K562 (cell line): ENCODE data around the gene CMIP. TPM values are rescaled to one million over a fixed set of nuclear protein-coding genes. Genes with fewer than 3 reads are reported as not detected.

Source experiments
- CREB1 ChIP-seq, 2 experiments: sonication (generic) in 1 of 2; formaldehyde crosslinking in 1 of 2; IDR thresholded peaks; 2 replicates each; pipeline versions ENCODE4 v1.6.1 to v1.8.0; 2012 to 2022; ENCODE audit warnings: inconsistent platforms in 1 of 2, mild to moderate bottlenecking in 1 of 2, missing genetic modification reagents in 1 of 2, moderate library complexity in 1 of 2
- ETV5 ChIP-seq: sonication (generic); formaldehyde crosslinking; IDR thresholded peaks from 2 replicates; pipeline ENCODE4 v1.4.0; 2020; ENCODE audit warnings: low read depth, mild to moderate bottlenecking, missing genetic modification reagents
- ETV6 ChIP-seq, 3 experiments: fragments of 150-350 bp in 1 of 3; sonication (generic) in 1 of 3; formaldehyde crosslinking in 1 of 3; IDR thresholded peaks; 2 replicates each; pipeline versions ENCODE4 v1.6.1 to v1.8.0; 2014 to 2022; ENCODE audit warnings: borderline replicate concordance in 2 of 3, low read depth in 2 of 3, antibody characterized with exemption in 1 of 3, low read length in 1 of 3, mild to moderate bottlenecking in 1 of 3, missing genetic modification reagents in 1 of 3
- HDGF ChIP-seq: fragments of 450-650 bp; IDR thresholded peaks from 2 replicates; pipeline ENCODE4 v1.6.1; 2016
- HMG20B ChIP-seq: fragments of 250-450 bp; sonication (Bioruptor Pico); IDR thresholded peaks from 2 replicates; pipeline ENCODE4 v1.5.0; 2021; ENCODE audit warnings: mild to moderate bottlenecking
- LCOR ChIP-seq: sonication (generic); formaldehyde crosslinking; IDR thresholded peaks from 2 replicates; pipeline ENCODE4 v1.8.0; 2022; ENCODE audit warnings: mild to moderate bottlenecking, missing genetic modification reagents
- MAX ChIP-seq: sonication (generic); formaldehyde crosslinking; IDR thresholded peaks from 2 replicates; pipeline ENCODE4 v1.9.0; 2022; ENCODE audit warnings: mild to moderate bottlenecking, missing genetic modification reagents
- MTA1 ChIP-seq: fragments of 450-650 bp; IDR thresholded peaks from 2 replicates; pipeline ENCODE4 v1.6.1; 2017; ENCODE audit warnings: borderline replicate concordance
- NFRKB ChIP-seq: fragments of 450-650 bp; IDR thresholded peaks from 2 replicates; pipeline ENCODE4 v1.6.1; 2016; ENCODE audit warnings: low read depth
- NFXL1 ChIP-seq: fragments of 450-650 bp; formaldehyde crosslinking; IDR thresholded peaks from 2 replicates; pipeline ENCODE4 v1.4.0; 2021; ENCODE audit warnings: mild to moderate bottlenecking
- OTX1 ChIP-seq: fragments of 450-650 bp; formaldehyde crosslinking; IDR thresholded peaks from 2 replicates; pipeline ENCODE4 v1.4.0; 2022; ENCODE audit warnings: mild to moderate bottlenecking
- PTRF ChIP-seq: fragments of 450-650 bp; IDR thresholded peaks from 2 replicates; pipeline ENCODE4 v1.6.1; 2016; ENCODE audit warnings: mild to moderate bottlenecking, missing genetic modification characterization, missing compliant biosample characterization
- RNF219 ChIP-seq: fragments of 250-450 bp; sonication (Bioruptor Pico); IDR thresholded peaks from 2 replicates; pipeline ENCODE4 v1.5.0; 2022; ENCODE audit warnings: mild to moderate bottlenecking
- SRF ChIP-seq, 2 experiments: fragments of 250-450, 450-650 bp in 1 of 2; sonication (Bioruptor Pico) in 1 of 2; sonication (generic) in 1 of 2; formaldehyde crosslinking; IDR thresholded peaks; 2 replicates each; pipeline versions ENCODE4 v1.5.0 to v1.5.1; 2020 to 2022; ENCODE audit warnings: mild to moderate bottlenecking in 1 of 2, missing genetic modification reagents in 1 of 2
- TFAM ChIP-seq: fragments of 250-450 bp; sonication (Bioruptor Pico); conservative IDR thresholded peaks from 2 replicates; pipeline ENCODE4 v1.5.0; 2021; ENCODE audit warnings: mild to moderate bottlenecking, moderate library complexity
- VEZF1 ChIP-seq: fragments of 200-800 bp; sonication (Bioruptor generic); IDR thresholded peaks from 2 replicates; pipeline ENCODE4 v1.6.1; 2017; ENCODE audit warnings: missing genetic modification characterization, missing compliant biosample characterization
- YY1 ChIP-seq, 3 experiments: IDR thresholded peaks; 2 replicates each; pipeline ENCODE4 v1.6.1; 2011; ENCODE audit warnings: low read length in 2 of 3, mild to moderate bottlenecking in 2 of 3, moderate library complexity in 2 of 3, borderline replicate concordance in 1 of 3, control low read depth in 1 of 3, low read depth in 1 of 3; ENCODE audit not compliant: insufficient read depth in 3 of 3, insufficient replicate concordance in 2 of 3, control insufficient read depth in 1 of 3, insufficient read length in 1 of 3; ENCODE audit errors: extremely low read depth in 1 of 3
- ZNF239 ChIP-seq: fragments of 250-450 bp; sonication (Bioruptor Pico); IDR thresholded peaks from 2 replicates; pipeline ENCODE4 v1.4.0; 2020; ENCODE audit warnings: mild to moderate bottlenecking
- ZNF445 ChIP-seq: fragments of 250-450 bp; sonication (Bioruptor Pico); IDR thresholded peaks from 2 replicates; pipeline ENCODE4 v1.4.0; 2020; ENCODE audit warnings: low read depth, mild to moderate bottlenecking, moderate library complexity
- ZNF584 ChIP-seq: fragments of 200-800 bp; sonication (Bioruptor generic); IDR thresholded peaks from 2 replicates; pipeline ENCODE4 v1.6.1; 2016; ENCODE audit warnings: low read depth, mild to moderate bottlenecking, missing genetic modification characterization, missing compliant biosample characterization
- polyA plus RNA-seq, 8 experiments: library from polyadenylated mRNA; depleted of rRNA in 4 of 8; stranded (reverse) in 5 of 8; unstranded in 3 of 8; fragments of >200 nt; fragmentation: Nextera tagmentation in 2 of 8; fragmentation: Illumina TruSeq in 1 of 8; extraction: Ambion mirVana in 2 of 8; extraction: Trizol in 1 of 8; gene quantifications; 2 replicates each; pipeline versions ENCODE4 v1.2.1 to v1.2.3, GENCODE V29; 2011 to 2014; ENCODE audit warnings: inconsistent platforms in 1 of 8, missing spikeins in 1 of 8
- total RNA-seq, 7 experiments: library from RNA; depleted of rRNA in 6 of 7; stranded (reverse); fragments of >200 nt in 6 of 7; fragmentation: Illumina TruSeq in 2 of 7; extraction: Trizol in 2 of 7; gene quantifications; 2 replicates each; pipeline versions ENCODE4 v1.2.1 to v1.2.3, GENCODE V29; 2011 to 2021; ENCODE audit warnings: low replicate concordance in 1 of 7
- TF ChIP-seq, protein P1 (sequence below), 2 experiments: fragments of 200-800 bp in 1 of 2; sonication (Bioruptor generic) in 1 of 2; sonication (generic) in 1 of 2; formaldehyde crosslinking in 1 of 2; IDR thresholded peaks in 1 of 2; conservative IDR thresholded peaks in 1 of 2; 2 replicates each; pipeline versions ENCODE4 v1.5.0 to v1.6.1; 2016 to 2020; ENCODE audit warnings: missing compliant biosample characterization in 1 of 2, missing genetic modification characterization in 1 of 2, missing genetic modification reagents in 1 of 2

The CMIP gene
- total and polyA plus RNA-seq, 9 of the 15 experiments (the other 6 are each of a cell fraction or from before 2014, with no cell fraction given): 0.94 to 82.5 (median 10.3) TPM

GRCh38 chr16:81650982-81651562, 206.5 kb downstream of the CMIP start (continued):
- TF ChIP-seq VEZF1 (peak; percentile 75; the same call in 1 of the 2 replicates), MAX (peak; percentile 48; the same call in 1 of the 2 replicates), MTA1 (peak; percentile 12; the same call in 1 of the 2 replicates), YY1 (IDR thresholded peaks at IDR 0.05; ENCODE audit: borderline replicate concordance in 1 of 3, control insufficient read depth in 1 of 3, extremely low read depth in 1 of 3, insufficient read depth in 3 of 3, insufficient read length in 1 of 3, insufficient replicate concordance in 2 of 3, low read depth in 1 of 3, low read length in 2 of 3) (peak in 1 of 3 experiments; percentile 5), HDGF (no peak), LCOR (CRISPR knock-in tag) (no peak), CREB1 (IDR thresholded peaks at IDR 0.05) (no peak), CREB1 (CRISPR knock-in tag; IDR thresholded peaks at IDR 0.05) (peak; percentile 67; the same call in 1 of the 2 replicates), NFRKB (0 out of 2 replicates have a peak, but pooled peaks have one; percentile 8), OTX1 (CRISPR knock-in tag) (0 out of 2 replicates have a peak, but pooled peaks have one; percentile 31), SRF (CRISPR knock-in tag; IDR thresholded peaks at IDR 0.05) (peak in 1 of 2 experiments; percentile 70; a peak in 1 of 4 replicates), ZNF584 (CRISPR knock-in tag) (peak; percentile 72), PTRF (tag) (no peak), HMG20B (CRISPR knock-in tag) (no peak), ZNF239 (CRISPR knock-in tag) (0 out of 2 replicates have a peak, but pooled peaks have one; percentile 25), ETV5 (0 out of 2 replicates have a peak, but pooled peaks have one; percentile 28), RNF219 (CRISPR knock-in tag) (no peak), TFAM (CRISPR knock-in tag) (no peak), NFXL1 (CRISPR knock-in tag) (0 out of 2 replicates have a peak, but pooled peaks have one; percentile 71), ETV6 (IDR thresholded peaks at IDR 0.05; ENCODE audit: borderline replicate concordance in 1 of 2, low read depth in 2 of 2, low read length in 1 of 2) (no peak), ETV6 (CRISPR knock-in tag; IDR thresholded peaks at IDR 0.05; ENCODE audit: borderline replicate concordance) (no peak), ZNF445 (CRISPR knock-in tag) (no peak)
- TF ChIP-seq, protein P1, sequence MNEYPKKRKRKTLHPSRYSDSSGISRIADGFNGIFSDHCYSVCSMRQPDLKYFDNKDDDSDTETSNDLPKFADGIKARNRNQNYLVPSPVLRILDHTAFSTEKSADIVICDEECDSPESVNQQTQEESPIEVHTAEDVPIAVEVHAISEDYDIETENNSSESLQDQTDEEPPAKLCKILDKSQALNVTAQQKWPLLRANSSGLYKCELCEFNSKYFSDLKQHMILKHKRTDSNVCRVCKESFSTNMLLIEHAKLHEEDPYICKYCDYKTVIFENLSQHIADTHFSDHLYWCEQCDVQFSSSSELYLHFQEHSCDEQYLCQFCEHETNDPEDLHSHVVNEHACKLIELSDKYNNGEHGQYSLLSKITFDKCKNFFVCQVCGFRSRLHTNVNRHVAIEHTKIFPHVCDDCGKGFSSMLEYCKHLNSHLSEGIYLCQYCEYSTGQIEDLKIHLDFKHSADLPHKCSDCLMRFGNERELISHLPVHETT (CRISPR knock-in tag; conservative IDR thresholded peaks at IDR 0.05 in 1 of 2, IDR thresholded peaks at IDR 0.05 in 1 of 2): peak in 1 of 2 experiments; percentile 18; a peak in 2 of 4 replicates
